ENCODE data around the gene CLCN6. TPM values are rescaled to one million over a fixed set of nuclear protein-coding genes. Genes with fewer than 3 reads are reported as not detected.

Gene CLCN6
- total RNA-seq, 1 experiment from 2014 or later: 6.8 TPM

DNA sequence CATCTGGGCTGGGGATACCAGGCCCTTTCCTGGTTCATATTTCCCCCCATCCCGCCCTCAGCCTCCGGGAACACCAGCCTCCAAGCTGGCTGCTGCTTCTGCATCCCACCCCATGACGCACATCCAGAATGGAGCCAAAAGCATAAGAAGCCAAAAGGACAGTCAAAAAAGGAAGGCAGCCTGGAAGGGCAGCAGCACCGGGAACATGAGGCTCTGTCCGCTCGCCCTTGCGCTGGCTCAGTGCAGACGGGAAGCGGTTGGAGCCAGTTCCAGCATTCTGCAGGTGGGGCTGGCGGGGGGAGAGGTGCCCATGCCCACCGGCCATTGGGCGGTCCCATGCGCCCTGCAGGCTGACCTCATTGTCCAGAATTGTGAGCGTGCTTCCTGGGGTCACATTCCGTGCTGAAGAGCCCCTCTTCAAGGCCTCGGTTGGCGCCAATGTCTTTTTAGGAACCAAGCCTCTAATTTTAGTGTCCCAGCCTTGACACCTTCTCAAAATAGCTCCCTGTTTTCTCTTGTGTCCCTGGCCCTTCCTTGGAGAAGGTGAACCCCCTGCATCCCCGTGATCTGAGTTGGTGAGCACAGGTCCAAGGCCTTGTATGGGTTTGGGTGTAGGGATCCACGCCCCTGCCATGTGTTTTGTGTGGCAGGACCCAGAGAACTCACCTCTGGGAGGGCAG lies 81.1 kb downstream of the CLCN6 start:
- in situ Hi-C loops (cut with HindIII; ENCODE audit: low sequenced_read_pairs): no loop called here

DNA sequence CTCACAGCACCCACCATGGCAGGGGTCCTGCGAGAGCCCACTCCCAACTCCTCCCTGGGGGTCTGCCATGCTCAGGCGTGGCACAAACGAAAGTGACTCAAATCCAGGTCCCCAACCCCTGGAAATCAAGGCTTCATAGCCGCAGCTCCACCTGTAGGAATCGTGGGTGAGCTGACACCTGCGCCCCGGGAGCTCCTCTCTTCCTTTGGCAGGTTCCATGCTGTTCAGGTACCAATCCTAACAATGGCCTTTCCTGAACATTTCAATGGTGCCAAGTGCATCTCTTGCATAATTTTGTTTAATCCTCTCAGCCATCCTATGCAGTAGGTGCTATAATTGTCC lies 81.6 kb downstream of the CLCN6 start:
- no peak for DNase-seq (ENCODE audit: low spot score)
- in situ Hi-C loops (cut with HindIII; ENCODE audit: low sequenced_read_pairs): no loop called here

More for the DNA sequence above, 81.1 kb downstream of the CLCN6 start:
- no peak for DNase-seq (ENCODE audit: low spot score)

DNA sequence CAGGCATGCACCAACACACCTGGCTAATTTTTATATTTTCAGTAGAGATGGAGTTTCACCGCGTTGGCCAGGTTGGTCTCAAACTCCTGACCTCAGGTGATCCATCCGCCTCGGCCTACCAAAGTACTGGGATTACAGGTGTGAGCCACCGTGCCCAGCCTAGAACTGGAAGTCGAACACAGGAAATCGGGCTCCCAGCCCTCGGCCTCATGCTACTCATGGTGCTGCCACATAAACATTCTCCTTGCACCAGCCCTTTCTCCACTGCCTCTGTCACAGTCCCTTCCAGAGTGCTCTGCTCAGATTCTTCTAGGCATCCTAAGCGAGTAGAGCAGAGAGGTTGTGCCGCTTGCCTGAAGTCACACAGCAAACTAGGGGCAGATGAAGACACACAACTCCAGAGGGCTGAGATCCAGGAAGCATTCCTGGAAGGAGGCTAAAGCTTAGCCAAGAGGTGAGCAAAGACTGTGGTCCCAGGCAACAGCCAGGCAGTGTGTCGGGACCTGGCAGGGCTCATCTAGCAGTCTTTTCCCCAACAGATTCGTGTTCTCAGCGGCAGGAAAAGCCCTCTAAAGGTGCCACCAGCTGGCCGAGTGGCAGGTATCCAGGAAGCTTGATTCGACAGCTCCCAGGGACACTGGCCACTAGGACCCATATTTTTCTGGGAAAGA lies 82.3 kb downstream of the CLCN6 start:
- in situ Hi-C loops (cut with HindIII; ENCODE audit: low sequenced_read_pairs): no loop called here
- DNase-seq (ENCODE audit: low spot score): peak; percentile 77

DNA sequence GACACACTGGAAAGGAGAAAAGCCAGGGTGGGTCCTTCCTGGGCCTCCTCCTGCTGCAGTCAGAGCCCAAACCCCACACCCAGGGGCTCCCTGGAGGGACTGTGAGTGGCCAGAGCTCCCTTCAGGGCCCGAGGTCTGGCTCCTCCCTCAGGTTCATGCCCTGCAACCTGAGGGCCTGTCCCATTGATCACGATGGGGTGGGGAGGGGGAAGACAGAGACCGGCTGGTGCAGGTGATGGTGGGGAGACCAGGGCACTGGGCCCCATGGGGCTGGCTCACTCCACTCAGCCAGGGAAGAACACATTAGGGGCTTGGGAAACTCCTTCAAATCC lies 82.9 kb downstream of the CLCN6 start:
- DNase-seq (ENCODE audit: low spot score): no peak
- in situ Hi-C loops (cut with HindIII; ENCODE audit: low sequenced_read_pairs): no loop called here

DNA sequence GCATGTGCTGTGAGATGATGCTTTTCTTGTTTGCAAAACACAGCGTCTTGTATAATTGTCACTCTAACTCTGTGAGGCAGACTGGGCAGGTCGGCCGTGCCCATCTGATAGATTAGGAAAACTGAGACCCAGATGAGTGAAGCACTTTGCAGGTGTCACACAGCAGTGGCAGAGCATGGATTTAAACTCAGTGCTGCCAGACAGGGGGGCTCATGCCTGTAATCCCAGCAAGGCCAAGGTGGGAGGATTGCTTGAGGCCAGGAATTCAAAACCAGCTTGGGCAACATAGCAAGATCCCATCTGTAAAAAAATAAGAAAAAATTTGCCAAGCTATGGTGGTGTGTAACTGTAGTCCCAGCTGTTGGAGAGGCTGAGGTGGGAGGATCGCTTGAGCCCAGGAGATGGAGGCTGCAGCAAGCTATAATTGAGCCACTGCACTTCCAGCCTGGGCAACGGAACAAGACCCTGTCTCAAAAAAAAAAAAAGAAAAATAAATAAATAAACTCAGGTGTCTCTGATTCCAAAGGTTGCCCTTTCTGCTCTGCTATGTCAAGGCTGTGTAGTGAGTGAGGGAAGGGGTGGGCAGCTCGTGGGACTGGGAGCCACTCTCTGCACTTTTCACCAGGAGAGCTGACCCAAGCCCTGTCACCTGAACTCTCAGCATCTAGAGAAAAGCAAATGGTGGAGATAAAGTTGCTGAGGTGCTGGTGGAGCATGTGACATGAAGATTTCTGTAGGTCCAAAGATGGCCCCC lies 85.6 kb downstream of the CLCN6 start:
- in situ Hi-C loops (cut with HindIII; ENCODE audit: low sequenced_read_pairs): no loop called here
- no peak for DNase-seq (ENCODE audit: low spot score)

Other genes with a start within 250 kb of the CLCN6 start
- gene FBXO2, start 151.8 kb upstream of the CLCN6 start, total RNA-seq (2014; rRNA removed; shearing (Covaris generic)): 138 and 175 TPM in 2 replicates
- 37.7 and 39.7 TPM in 2 replicates for gene FBXO44, start 151.3 kb upstream of the CLCN6 start, total RNA-seq (2014; rRNA removed; shearing (Covaris generic))
- gene FBXO6, start 142.0 kb upstream of the CLCN6 start, total RNA-seq (2014; rRNA removed; shearing (Covaris generic)): 3.1 TPM in 1 of 2 replicates, not detected in the other
- gene MAD2L2, start 125.0 kb upstream of the CLCN6 start, total RNA-seq (2014; rRNA removed; shearing (Covaris generic)): 144 and 155 TPM in 2 replicates
- gene DRAXIN, start 114.5 kb upstream of the CLCN6 start, total RNA-seq (2014; rRNA removed; shearing (Covaris generic)): 0.14 and 1.4 TPM in 2 replicates
- gene AGTRAP, start 70.1 kb upstream of the CLCN6 start, total RNA-seq (2014; rRNA removed; shearing (Covaris generic)): 97.2 and 147 TPM in 2 replicates
- not detected in 2 replicates for gene C1orf167, start 44.0 kb upstream of the CLCN6 start, total RNA-seq (2014; rRNA removed; shearing (Covaris generic))
- gene MTHFR, start 227 bp upstream of the CLCN6 start, total RNA-seq (2014; rRNA removed; shearing (Covaris generic)): 26.3 and 34.4 TPM in 2 replicates
- not detected in 2 replicates for gene NPPA, start 41.6 kb downstream of the CLCN6 start, total RNA-seq (2014; rRNA removed; shearing (Covaris generic))
- gene NPPB, start 52.8 kb downstream of the CLCN6 start, total RNA-seq (2014; rRNA removed; shearing (Covaris generic)): not detected in 2 replicates
- gene KIAA2013, start 120.2 kb downstream of the CLCN6 start, total RNA-seq (2014; rRNA removed; shearing (Covaris generic)): 52.6 and 53.7 TPM in 2 replicates
- 103 and 104 TPM in 2 replicates for gene PLOD1, start 128.5 kb downstream of the CLCN6 start, total RNA-seq (2014; rRNA removed; shearing (Covaris generic))
- gene MFN2, start 174.3 kb downstream of the CLCN6 start, total RNA-seq (2014; rRNA removed; shearing (Covaris generic)): 23.4 and 37.0 TPM in 2 replicates
- gene MIIP, start 213.3 kb downstream of the CLCN6 start, total RNA-seq (2014; rRNA removed; shearing (Covaris generic)): 37.9 and 41.0 TPM in 2 replicates

Measured in G401 (cell line).